ENCODE data around the gene TAGLN. TPM values are rescaled to one million over a fixed set of nuclear protein-coding genes. Genes with fewer than 3 reads are reported as not detected.

Gene TAGLN
- total and polyA plus RNA-seq, 8 donors: 24.1 to 430 (median 75.7) TPM

DNA sequence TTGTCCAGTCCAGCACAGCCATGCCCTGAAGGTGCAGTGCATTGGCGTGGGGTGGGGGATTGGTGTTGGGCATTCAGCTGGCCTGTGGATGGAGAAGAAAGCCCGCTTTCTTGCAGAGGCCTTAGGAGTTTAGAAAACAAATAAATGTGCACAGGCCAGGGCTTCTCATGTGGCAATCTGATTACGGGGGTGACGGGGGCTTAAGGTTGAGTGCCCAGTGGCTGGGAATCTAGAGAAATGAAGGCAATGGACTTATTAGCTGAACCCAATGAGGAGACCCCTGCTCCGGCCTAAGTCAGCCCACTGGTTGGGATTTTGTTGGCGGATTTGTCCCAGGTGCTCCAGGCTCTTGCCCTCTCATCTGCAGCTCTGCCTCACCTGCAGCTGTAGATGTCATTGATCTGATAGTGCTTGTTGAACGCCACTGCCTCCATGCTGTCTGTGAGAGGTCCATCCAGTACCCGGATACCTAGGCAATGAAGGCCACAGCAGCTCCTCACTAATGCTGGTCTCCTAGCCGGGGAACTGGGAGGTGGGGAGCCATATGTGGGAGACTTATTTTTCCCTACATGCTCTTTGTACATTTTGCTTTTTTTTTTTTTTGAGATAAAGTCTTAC is 26.5 kb downstream of the TAGLN start:
- ATAC-seq: no peak
- intact Hi-C loops (cut with DNase I): loop anchor here in 1 of 3 donors (10.0 kb wide), 2 partner anchors 121 to 361 kb away; no protein-coding TSS in a partner anchor
- H3K4me1 ChIP-seq: peaks cover 3 to 20% (median 15%) of the 10 kb centered on the region in 3 donors
- TF ChIP-seq, protein P1, sequence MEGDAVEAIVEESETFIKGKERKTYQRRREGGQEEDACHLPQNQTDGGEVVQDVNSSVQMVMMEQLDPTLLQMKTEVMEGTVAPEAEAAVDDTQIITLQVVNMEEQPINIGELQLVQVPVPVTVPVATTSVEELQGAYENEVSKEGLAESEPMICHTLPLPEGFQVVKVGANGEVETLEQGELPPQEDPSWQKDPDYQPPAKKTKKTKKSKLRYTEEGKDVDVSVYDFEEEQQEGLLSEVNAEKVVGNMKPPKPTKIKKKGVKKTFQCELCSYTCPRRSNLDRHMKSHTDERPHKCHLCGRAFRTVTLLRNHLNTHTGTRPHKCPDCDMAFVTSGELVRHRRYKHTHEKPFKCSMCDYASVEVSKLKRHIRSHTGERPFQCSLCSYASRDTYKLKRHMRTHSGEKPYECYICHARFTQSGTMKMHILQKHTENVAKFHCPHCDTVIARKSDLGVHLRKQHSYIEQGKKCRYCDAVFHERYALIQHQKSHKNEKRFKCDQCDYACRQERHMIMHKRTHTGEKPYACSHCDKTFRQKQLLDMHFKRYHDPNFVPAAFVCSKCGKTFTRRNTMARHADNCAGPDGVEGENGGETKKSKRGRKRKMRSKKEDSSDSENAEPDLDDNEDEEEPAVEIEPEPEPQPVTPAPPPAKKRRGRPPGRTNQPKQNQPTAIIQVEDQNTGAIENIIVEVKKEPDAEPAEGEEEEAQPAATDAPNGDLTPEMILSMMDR (IDR thresholded peaks at IDR 0.05): no peak
- peaks cover 5 to 20% (median 12%) of the 10 kb centered on the region in 3 donors for H3K36me3 ChIP-seq
- H3K9me3 ChIP-seq: no peaks in the 10 kb centered on the region
- H3K4me3 ChIP-seq: no peak overlapping the region
- peak in 1 of 6 donors; percentile 10 for DNase-seq
- no peaks in the 10 kb centered on the region for H3K27me3 ChIP-seq
- no peak for FAIRE-seq
- no peak overlapping the region for H3K27ac ChIP-seq
- WGBS, 2 donors: 90 to 93% methylated on average over 9 of the region's 9 CpGs

DNA sequence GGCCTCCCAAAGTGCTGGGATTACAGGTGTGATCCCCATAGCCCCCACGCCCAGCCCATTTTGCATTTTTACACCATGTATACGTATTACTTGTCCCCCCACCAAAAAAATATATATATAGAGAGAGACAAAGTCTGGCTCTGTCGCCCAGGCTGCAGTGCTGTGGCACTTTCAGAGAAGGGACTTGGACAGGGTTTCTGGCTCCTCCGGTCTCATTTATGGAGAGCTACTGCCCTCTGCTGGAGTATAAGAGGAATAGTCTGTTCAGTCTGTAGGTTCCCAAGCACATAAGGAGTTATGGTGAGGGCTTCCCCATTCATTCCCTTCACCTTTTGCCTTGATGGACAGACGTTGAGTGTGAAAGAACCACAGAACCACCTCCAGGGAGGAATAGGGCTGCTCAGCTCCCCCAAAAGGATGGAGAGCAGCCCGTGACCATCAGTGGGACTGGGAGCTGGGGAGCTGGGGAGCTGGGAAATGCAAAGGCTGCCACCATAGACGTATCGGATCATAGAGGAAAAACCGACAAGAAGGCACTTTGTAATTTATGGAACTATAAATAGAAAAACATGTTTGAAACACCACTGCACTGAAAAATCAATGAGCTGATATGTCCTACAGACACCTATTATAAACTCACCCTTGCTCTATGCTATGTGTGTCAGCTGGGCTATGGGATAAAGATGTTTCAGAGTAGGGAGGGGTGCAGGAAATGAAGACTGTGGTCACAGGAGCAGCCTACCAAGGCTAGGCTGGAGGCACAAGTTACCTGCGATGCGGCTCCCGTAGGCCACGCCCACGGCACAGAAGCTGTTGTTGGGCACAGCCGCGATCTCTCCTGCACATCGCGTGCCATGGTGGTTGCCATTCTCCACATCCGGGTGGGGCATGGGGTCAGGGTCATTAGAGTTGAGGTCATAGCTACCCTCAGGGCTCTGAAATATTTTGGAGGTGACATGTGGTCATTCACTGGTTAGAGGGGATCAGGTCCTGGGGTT is 27.5 kb downstream of the TAGLN start:
- intact Hi-C loops (cut with DNase I): loop anchor here in 1 of 3 donors (10.0 kb wide), 2 partner anchors 122 to 362 kb away; no protein-coding TSS in a partner anchor
- H3K36me3 ChIP-seq: peaks cover 5 to 20% (median 12%) of the 10 kb centered on the region in 3 donors

DNA sequence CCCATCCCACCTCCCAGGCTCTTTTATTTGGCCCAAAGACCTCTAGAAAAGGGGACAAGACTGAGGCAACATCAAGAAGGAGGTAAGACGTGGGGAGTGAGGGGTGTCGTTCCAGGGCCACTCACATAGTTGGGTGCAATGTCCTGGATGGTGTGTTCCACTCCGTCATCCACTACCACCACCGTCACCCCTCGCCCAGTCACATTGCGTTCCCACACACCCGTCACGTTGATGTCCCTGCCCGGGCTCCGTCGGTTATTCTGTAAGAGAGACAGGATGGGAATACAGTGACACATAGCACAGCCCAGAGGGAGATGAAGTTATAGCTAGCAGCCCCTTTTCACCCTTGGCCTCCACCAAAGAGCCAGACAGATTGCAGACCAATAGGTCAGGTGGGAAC is 28.9 kb downstream of the TAGLN start:
- no peak for ATAC-seq
- peak in 1 of 6 donors; percentile 6 for DNase-seq
- Histone ChIP-seq H3K4me3 (no peak overlapping the region), H3K9me3 (no peaks in the 10 kb centered on the region), H3K27me3 (no peaks in the 10 kb centered on the region), H3K27ac (no peak overlapping the region), H3K4me1 (peaks cover 5 to 13% (median 6%) of the 10 kb centered on the region in 3 donors), H3K36me3 (peaks cover 5 to 18% (median 12%) of the 10 kb centered on the region in 3 donors)
- WGBS, 2 donors: 89 to 90% methylated on average over 11 of the region's 11 CpGs
- FAIRE-seq: no peak
- intact Hi-C loops (cut with DNase I): loop anchor here in 1 of 3 donors (10.0 kb wide), 2 partner anchors 123 to 363 kb away; no protein-coding TSS in a partner anchor
- TF ChIP-seq, protein P1 (IDR thresholded peaks at IDR 0.05): no peak

More for the DNA sequence above, 27.5 kb downstream of the TAGLN start:
- Histone ChIP-seq H3K4me1 (peaks cover 6 to 17% (median 10%) of the 10 kb centered on the region in 3 donors), H3K9me3 (no peaks in the 10 kb centered on the region), H3K27me3 (no peaks in the 10 kb centered on the region), H3K27ac (no peak overlapping the region), H3K4me3 (no peak overlapping the region)
- TF ChIP-seq, protein P1 (IDR thresholded peaks at IDR 0.05): peak; percentile 49 to 72 (median 64)
- peak; percentile 13 for FAIRE-seq
- peak; percentile 81 to 93 (median 88) for ATAC-seq
- WGBS, 2 donors: 58 to 64% methylated on average over 19 of the region's 19 CpGs
- DNase-seq: peak in 3 of 6 donors; percentile 57 to 64 (median 63)

DNA sequence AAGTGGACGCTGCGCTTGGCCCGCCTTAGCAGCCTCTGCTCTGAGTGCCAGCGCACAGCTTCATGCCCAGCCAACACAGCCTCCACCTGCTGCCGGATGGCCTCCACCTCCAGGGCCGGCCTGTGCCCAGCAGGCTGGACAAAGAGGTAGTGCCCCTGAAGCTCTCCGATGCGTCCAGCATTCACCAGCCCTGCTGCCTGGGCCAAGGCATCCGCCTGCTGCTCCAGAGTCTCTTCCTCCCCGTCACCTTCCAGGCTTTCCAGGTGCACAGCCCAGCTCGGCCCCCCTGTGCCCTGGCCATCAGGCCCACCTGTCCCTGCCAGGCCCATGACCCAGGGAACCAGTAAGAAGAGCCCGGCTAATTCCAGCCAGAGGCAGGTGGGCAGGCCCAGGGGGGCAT is 30.2 kb downstream of the TAGLN start:
- DNase-seq (peak in 1 of 6 donors; percentile 34), FAIRE-seq (no peak), ATAC-seq (no peak)
- Histone ChIP-seq H3K9me3 (no peaks in the 10 kb centered on the region), H3K4me3 (no peak overlapping the region), H3K27me3 (no peaks in the 10 kb centered on the region), H3K27ac (no peak overlapping the region), H3K4me1 (peaks cover 7 to 21% (median 9%) of the 10 kb centered on the region in 3 donors), H3K36me3 (peaks cover 5 to 12% (median 10%) of the 10 kb centered on the region in 3 donors)
- 87 to 91% methylated on average over 12 of the region's 12 CpGs for WGBS, 2 donors
- intact Hi-C loops (cut with DNase I): loop anchor here in 1 of 3 donors (10.0 kb wide), 2 partner anchors 125 to 365 kb away; no protein-coding TSS in a partner anchor
- TF ChIP-seq, protein P1 (IDR thresholded peaks at IDR 0.05): no peak
